Embryonic facial prominence (tissue), 1 donor: Measurements from ENCODE around the gene CLEC4E.
"Not testable (repeated sequence)": the region's sequence is repeated elsewhere in the genome, so short reads cannot be mapped to it uniquely, and the experiment has no call there.

ENCODE experiments used
- DNase-seq: peaks from one replicate; pipeline ENCODE4 v3.0.0-alpha.2; 2016; ENCODE audit errors: extremely low spot score

The CLEC4E gene

GRCh38 chr12:8537820-8538219 is 2.9 kb downstream of the CLEC4E start:
- DNase-seq: not testable (repeated sequence)

- DNase-seq: no peak
Measured at GRCh38 chr12:8532045-8532444, 8.7 kb downstream of the CLEC4E start.

GRCh38 chr12:8527250-8528130 is 13.2 kb downstream of the CLEC4E start:
- no peak for DNase-seq

- no peak for DNase-seq
Measured at GRCh38 chr12:8519171-8519570, 21.5 kb downstream of the CLEC4E start.

- DNase-seq: no peak
Measured at GRCh38 chr12:8517971-8518370, 22.7 kb downstream of the CLEC4E start.

GRCh38 chr12:8513256-8513655 is 27.4 kb downstream of the CLEC4E start, which contains the start of gene CLEC4D:
TSS of gene CLEC4D (plus strand) at chr12:8513503. CDS start at chr12:8513733, 230 bp downstream.
- no peak for DNase-seq

- no peak for DNase-seq
Measured at GRCh38 chr12:8508910-8509841, 31.5 kb downstream of the CLEC4E start.

- DNase-seq: no peak
Measured at GRCh38 chr12:8508223-8508622, 32.5 kb downstream of the CLEC4E start.

GRCh38 chr12:8507596-8507995 is 33.1 kb downstream of the CLEC4E start:
- DNase-seq: no peak

GRCh38 chr12:8504351-8504750 is 36.4 kb downstream of the CLEC4E start:
- DNase-seq: no peak

GRCh38 chr12:8501720-8502119 is 39.0 kb downstream of the CLEC4E start:
- DNase-seq: no peak

- no peak for DNase-seq
Measured at GRCh38 chr12:8499616-8500015, 41.1 kb downstream of the CLEC4E start.

- DNase-seq: not testable (repeated sequence)
Measured at GRCh38 chr12:8496074-8496473, 44.6 kb downstream of the CLEC4E start.

- DNase-seq: not testable (repeated sequence)
Measured at GRCh38 chr12:8495671-8496070, 45.0 kb downstream of the CLEC4E start.

GRCh38 chr12:8493084-8493483 is 47.6 kb downstream of the CLEC4E start:
- no peak for DNase-seq

GRCh38 chr12:8491646-8492530 is 48.8 kb downstream of the CLEC4E start:
- no peak for DNase-seq
